Activated T-helper 9 cell treated with anti-CD3 and anti-CD28 coated beads, Interleukin-2, amount 50 U/mL, for 16 hours (primary cell): ENCODE measurements around the gene VWC2L.

ENCODE experiments used
- DNase-seq: peaks from one replicate; pipeline ENCODE4 v3.0.0-alpha.2; 2020; ENCODE audit warnings: low read depth

Gene VWC2L

DNA sequence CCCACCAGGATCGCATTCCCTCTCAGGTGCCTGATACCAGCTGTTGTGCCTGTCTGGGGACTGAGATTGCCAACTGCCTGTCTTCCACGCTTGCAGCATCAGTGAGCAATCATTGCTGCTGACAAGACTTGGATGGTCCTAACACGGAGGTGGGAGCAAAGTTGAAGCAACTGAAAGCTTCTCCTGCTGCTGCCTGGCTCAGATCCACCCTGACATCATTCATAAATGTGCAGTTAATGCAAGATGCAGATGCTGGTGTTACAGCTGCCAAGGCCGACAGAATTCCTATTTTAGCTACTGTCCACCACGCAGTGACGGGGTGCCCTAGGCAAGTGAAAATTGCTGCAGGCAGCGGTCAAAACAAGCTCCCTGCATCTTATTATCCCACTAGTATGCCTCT, 131.4 kb downstream of the VWC2L start:
- no peak for DNase-seq

DNA sequence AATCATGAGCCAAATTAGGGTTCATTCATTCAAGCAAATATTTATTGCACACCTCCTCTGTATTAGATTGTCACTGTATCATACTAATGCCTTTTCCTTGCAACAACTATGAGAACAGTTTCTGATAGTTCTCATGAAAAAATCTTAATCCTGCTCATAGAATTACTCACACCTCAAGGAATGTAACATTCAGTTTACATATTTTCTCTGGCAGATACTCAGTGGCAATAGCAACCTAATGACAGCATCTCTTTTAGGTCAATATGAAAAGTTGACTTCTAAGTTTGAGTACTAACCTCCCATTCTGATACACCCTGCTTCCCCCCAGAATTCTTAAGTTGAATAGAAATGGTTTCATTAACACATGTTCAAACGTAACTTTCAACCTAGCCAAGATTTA, 132.0 kb downstream of the VWC2L start:
- DNase-seq, result no peak

DNA sequence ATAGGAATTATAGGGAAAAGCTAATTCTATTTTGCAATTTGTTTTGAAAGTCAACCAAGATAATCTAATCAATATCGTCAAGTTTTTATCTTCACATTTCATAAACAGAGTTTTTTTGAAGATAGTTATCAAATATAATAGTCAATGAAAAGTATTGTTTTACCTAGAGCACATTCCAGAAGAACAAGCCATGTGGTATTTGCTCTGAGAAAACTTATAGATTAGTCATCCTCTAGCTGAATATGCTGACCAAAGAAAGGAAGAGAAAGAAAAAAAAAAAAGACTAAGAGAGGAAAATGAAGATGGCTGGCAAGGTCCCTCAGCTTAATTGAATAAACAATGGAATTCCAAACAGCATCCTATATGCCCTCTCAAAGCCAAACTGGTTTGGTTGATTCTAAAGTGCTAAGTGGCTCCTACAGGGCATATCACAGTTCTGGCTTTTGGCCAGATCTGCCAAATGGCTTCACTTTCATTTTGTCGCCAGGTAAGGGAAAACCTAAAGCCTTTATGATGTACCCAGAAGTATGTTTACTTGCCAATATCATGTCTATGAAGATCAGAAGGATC, 132.6 kb downstream of the VWC2L start:
- DNase-seq, result no peak

DNA sequence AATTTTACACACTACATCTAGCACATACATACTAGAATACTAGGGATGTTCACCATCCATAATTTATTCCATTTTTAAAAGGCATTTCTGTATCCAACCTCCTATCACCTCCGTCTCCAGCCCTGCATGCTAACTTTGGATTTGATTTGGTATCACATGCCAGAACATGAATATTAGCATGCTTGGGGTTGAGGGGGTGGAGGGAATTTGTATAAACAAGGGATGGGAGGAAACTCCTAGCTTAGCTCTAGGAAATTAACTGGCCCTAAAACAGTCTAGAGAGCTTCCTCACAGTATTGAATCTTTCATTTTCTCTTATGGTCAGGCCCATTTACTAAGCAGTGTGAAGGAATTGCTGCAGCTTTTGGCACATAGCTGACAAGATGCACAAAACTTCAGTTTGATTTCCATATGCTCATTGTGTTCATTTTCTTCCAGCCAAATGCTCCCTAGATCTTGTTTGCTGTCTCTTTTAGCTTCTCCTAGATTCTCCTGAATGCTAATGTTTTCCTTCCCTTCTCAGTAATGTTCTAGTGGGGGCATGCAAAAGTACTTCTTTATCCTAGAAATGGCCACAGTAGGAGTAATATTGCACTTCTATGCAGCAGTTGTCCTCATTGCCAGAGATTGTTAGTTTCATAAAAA, 135.2 kb downstream of the VWC2L start:
- DNase-seq, result no peak

DNA sequence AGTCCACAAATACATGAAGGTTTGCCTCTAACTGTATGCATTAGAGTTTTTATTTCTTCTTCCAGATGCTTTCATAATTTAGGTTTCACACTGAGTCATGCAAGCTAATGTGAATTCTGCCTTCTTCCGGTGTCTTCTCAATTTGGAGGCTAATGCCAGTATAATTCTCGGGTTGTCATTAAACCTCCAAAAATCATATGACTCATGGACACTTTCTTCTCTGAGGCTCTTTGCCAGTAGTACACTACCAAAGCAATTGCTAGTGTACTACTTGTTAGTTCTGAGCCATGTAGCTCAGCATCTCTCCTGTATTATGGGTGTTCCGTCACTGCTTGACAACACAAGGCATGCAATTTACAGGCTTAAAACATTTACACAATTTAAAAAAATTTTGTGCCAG, 137.1 kb downstream of the VWC2L start:
- no peak for DNase-seq

DNA sequence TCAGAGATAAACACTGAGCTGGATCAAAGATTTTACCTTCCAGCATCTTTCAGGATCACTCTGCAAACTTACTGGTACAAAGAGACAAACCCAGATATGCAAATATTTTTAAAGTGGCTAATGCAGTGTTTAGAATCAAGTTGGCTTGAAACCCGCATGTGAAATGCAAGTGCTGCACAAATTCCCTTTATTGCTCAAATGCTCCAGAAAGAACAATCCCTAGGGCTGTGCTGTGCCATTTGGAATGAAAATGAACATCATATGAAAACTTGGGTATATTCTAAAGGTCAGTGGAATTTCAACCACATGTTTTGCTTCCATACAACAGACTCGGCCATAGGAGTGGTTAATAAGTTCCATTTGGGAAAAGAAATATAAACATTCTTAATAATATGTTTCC, 139.1 kb downstream of the VWC2L start:
- DNase-seq, result no peak

DNA sequence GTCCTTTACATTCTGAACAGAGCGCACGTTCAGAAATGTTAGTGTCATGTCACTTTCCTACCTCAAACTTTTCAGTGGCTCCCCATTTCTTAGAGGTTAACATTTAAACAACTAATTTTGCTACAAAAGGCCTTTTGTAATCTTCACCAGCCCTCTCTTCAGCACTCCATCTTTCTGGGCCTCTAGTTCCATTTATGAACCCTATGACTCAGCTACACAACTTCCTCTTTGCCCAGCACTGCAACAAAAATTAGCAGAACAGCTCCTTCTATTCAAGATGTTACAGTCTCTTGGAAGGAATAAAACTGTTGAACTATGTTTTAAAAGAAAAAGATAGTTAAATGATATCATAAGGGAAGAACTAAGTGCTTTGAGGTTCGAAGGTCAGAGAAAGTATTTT, 139.9 kb downstream of the VWC2L start:
- DNase-seq, result no peak

DNA sequence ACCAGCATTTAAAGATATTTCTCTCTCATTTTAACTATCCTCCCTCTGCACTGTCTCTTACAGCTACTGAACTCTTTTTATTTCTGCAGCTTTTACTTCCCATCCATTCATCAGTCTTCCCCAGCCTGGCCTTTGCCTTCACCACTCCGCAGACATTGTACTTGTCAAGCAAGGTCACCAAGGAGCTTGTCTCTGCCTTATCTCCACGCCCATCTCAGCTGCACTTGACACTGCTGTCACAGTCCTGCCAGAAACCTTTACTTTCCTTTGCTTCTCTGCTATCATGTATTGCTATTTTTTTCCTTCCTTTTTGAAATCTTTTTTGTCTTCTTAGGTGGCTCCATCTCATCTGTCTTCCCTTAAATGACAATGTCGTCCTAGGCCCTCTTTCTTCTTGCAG, 147.0 kb downstream of the VWC2L start:
- DNase-seq, result no peak

DNA sequence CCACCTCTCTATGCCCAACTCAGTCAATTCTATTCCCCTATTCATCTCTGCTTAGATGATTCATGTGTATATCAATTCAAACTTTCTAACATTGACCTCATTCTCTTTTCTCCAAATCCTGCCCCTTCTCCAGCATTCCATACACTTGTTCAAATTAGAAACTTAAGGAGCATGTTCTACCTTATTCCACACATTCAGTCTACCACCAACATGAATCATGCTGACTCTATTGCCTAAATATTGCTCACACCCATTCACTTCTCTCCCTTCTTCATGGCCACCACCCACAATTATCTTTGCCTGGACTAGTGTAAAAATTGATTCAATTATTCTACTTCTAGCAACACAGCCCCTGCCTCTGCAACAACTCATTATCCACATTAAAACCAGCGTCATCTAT, 147.5 kb downstream of the VWC2L start:
- DNase-seq, result no peak

DNA sequence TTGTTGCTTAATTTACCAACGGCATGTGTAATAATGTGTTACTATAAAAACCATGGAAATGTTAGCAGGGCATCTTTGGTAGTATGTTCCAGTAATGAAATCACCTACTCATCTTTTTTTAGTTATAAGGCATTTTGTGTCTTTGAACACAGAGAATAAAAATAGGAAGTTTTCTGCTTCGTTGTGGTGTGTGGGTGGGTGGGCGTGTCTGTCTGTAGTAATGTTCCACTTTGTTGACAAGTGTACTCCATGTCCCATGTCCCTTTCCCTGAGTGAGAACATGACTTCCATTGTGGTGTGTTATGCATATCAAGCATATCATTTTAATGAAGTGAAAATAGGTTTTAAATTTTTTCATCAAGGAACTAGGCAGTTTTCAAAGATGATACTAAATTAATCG, 149.3 kb downstream of the VWC2L start:
- DNase-seq, result no peak

DNA sequence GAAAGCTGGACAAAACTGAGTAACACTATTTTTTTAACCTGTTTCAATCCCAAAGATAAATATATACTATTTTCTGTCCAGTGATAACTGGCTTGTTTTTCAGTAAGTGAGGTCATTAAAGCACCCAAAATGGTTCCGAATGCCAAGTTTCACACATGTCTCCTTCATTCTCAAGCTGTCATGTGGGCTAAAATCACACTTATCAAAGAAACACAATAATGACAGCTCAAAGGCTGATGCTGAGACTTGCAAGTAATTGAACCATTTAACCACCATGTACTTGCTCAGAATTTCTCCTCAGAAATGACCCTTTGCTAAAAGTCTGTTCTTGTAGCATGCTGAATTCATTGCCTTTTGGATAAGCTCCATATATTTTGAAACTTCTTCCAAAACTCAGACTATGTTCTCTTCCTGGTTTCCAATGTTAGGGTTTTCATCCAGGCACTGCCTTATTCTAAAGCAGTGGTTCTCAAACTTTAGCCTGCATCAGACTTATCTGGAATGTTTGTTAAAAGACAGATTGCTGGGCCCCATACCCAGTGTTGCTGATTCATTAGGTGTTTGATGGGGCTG, 149.8 kb downstream of the VWC2L start:
- DNase-seq, result no peak

DNA sequence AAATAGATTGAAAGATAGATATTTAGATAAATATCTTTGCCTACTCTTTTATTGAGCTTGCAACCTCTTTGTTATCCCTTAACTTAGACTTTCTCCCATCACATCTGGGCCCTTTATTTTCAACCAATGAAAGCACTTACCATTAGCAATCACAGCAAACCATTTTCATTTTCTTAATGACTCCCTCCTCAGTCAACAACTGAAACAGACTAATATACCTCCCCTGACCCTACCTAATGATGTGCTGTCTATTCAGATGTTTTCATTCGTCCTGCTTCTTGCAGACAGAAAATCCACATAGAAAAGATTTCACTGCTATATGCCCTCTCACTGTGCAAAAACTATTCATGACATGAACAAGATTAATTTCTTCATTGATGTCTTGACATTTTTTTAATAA, 154.4 kb downstream of the VWC2L start:
- DNase-seq, result no peak

DNA sequence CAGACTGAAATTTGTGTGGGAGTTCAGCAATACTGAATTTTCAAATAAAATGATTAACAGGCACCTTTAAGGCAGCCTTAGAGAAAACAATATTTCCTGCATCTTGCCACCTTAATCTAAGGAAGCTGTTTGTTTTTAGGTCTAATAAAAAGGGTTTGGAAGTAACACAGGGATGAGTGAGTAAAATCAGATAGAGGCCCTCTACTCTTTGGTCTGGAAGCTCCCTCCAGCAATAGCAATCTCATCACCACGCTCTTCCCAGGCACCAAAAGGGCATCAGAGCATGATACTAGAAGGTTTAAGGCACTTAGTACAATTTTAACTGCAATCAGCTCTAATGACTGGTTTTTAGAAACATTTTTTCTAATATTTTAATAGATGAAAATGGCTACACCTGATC, 155.6 kb downstream of the VWC2L start:
- DNase-seq, result no peak

DNA sequence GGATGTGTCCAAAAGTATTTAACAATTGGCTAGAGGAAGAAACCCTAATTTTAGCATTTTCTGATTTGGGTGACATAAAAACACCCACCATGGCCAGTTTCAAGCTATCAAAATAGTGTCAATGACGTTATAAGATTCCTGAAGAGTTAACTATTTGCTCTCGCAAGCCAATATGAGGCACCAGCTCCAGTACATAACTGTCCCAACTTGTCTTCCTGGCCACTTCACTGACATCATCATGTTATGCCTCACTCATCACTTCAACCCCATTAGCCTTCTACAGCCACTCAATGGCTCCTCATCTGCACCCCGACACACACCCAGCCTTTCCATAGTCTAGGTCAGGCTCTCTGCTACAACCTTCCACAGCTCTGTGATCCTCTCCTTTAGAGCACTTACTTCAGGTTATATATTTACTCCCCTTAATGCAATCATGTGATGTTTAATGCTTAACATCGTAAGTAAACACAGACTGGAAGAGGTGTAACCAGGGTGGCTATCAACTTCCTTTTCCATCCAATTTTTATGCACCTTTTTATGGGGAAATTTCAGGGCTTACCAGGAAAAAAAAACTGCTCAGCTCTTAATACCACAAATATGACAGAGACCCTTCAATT, 158.7 kb downstream of the VWC2L start:
- DNase-seq, result no peak

DNA sequence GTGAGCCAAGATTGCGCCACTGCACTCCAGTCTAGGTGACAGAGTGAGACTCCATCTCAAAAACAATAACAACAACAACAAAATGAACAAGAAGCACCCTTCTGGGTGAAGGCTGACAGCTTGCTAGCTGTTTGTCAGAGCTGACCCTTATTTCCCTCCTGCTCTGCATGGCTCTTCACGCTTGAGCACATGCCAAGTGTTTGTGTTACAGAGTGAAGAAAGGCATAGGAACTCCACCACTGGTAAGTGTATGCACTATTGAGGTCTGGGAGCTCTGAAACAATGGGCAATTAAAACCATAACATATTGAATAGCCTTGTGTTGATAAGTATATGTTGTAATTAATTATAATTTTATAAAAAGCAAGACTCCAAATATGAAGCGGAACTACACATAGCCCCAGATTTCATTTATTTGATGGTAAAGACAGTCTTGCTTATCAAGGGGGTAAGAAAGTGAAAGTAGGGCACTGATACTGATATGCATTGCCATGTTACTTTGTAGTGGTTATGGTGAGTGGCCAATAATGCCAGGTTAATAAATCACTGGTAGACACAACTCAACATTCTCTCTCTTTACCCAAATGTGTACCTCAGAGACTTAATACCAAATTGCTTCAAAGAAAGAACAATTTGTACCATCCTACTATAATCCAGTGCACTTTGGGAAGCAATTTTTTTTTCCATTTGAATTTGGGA, 163.4 kb downstream of the VWC2L start:
- no peak for DNase-seq

DNA sequence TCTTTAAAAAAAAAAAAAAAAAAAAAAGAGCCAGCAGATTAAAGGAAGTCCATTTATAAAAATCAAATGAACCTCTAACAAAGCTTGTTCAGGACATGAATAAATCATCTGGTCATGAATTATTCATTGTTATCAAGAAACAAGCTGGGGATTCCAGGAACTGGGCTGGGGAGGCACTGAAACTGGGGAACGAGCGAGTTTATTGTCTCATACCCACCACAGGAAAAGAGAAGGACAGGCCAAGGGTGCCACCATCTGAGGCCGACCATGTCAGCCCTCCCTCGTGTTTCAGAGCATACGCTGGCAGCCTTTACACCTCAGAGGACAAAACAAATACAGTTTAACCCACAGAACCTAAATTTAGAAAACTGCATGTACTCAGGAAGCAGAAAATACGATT, 164.2 kb downstream of the VWC2L start:
- no peak for DNase-seq

DNA sequence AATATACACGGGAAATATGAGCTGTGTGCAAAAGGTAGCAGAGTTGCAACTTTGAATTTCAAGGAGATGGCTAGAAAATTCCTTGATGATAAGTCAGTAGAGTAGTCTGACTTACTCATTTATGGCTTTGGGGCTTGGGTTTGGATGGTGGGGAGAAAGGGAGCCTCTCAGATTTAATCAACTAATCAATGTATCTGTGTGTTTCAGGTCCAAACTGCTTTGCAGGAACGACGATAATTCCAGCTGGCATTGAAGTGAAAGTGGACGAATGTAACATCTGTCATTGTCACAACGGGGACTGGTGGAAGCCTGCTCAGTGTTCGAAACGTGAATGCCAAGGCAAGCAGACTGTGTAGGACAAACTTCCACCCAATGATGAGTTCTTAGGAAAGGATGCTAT, 164.6 kb downstream of the VWC2L start:
- DNase-seq, result no peak

DNA sequence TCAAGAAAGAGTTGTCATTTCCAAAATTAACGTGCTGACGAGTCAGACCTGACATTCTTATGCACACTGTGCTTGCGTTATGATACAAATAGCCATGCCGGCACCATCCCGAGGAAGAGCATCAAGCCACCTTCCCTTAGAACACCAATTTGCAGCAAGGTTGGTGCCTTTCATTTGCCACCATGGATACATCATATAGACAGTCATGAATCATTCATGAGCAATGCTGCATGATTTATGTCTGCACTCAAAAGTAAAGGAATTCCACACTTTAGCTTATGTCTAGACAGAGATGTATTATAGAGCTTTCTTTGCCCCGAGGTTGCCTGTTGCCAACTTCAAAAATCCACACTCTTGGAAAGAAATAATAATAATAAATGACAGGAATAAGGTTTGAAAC, 166.9 kb downstream of the VWC2L start:
- no peak for DNase-seq

DNA sequence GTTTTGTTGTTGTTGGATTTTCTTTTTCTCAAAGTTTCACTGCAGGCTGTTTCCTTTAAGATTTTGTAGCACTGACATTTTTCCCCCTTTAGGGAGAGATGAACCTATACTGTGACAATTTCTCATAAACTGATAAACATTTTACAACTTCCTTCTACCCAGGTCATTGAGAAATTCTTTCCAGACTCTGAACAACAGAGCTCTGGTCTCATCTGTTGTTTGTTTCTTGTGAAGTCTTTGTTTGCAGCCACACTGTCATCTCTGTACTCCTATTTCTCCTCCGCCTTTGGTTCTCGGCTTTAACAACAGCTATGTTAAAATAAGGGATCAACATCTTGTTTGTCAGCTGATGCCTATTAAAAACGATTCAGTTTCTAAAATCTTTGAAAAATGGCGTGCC, 167.6 kb downstream of the VWC2L start:
- DNase-seq, result no peak

DNA sequence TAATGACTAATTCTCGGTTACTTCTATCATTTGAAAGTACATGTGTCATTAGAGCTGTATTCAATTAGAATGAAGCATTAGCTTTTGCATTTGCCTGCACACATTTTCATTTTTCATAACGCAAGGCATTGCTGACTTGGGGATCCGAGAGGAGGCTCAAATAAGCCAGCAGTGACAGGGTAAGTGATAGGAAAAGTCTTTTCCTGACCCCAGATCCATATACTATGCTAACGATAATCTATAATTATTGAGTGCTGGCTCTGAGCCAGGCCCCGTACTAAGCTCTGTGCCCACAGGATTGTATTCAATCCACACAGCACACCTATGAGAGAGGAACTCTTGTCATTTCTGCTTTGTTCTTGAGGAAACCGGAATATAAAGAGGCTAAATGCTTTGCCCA, 168.2 kb downstream of the VWC2L start:
- no peak for DNase-seq

DNA sequence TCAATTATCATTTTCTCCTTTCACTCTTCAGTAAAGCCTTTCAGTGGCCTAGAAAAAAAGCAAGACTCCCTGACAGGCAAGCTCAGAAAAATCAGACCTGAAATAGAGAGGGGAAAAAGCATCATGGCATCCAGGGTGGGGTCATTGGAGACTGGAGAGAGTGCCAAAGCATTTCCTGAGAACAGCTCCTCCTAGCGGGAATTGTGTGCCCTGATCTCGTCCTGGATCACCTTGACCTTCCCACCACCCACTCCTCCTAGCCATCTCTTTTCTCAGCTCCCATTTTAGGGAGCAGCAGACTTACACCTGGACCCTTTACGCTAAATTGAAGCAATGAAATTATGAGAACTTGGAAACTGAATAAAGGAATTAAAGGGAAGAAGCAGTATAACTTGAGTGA, 176.6 kb downstream of the VWC2L start:
- DNase-seq, result no peak

DNA sequence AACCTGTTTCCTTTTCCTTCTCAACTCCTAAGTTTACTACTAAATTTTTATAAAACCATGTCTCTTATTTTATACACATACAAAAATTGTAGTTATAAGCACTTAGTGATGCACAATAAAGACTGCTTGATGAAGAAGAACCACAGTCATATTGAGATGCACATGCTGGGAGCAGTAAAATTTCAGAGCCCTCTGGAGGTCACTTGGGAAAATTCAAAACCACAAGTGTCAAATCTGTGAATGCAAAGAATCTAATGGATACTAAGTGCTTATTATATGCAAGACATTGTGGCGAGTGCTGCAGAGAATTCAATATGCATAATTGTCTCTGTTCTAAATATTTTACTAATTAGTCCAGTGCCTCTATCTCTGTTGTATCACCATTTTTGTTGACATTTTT, 180.5 kb downstream of the VWC2L start:
- DNase-seq, result no peak

DNA sequence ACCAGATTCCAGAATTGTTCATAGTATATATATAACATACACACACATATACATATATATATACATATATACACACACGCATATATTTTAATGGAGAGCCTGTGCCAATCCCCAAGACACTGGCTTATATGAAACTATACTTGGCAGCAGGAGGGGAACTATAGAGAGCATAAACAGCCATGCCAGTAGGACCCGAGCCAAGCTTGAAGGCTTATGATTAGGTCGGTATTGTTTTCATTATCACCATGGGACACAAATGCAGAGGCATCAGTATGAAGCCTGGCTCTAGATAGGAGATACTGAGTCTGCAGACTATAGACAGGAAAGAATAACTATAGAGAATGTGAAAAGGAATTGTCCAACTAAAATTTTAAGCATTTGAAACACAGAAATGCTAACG, 181.2 kb downstream of the VWC2L start:
- no peak for DNase-seq
